Measurements from ENCODE around the gene GABARAPL1.

GABARAPL1 gene

DNA sequence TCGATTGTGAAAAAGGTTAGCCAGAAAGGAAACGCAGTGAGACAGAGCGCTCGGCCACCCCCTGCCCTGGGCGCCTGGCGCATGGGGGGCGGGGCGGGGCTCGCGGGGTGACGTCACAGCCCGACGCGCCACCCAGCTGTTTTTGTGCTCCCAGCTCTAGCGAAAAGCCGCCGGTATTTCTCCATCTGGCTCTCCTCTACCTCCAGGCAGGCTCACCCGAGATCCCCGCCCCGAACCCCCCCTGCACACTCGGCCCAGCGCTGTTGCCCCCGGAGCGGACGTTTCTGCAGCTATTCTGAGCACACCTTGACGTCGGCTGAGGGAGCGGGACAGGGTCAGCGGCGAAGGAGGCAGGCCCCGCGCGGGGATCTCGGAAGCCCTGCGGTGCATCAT, at the start of gene GABARAPL1:
Gene GABARAPL1 (plus strand): TSS at position 139 of the 393 bp plus-strand sequence. CDS start 253 bp downstream, at position 392.
- Mint-ChIP-seq H3K9me3 (no peaks in the 10 kb centered on the region), H3K4me1 (peaks cover 33% of the 10 kb centered on the region), H3K27me3 (no peaks in the 10 kb centered on the region), H3K4me3 (peak within 1 kb of the TSS; percentile 89), H3K36me3 (ENCODE audit: insufficient read depth) (peaks cover 35% of the 10 kb centered on the region), H3K27ac (ENCODE audit: low read depth) (peak within 1 kb of the TSS; percentile 98)
- ATAC-seq (replicated peaks; ENCODE audit: extremely low read depth, poor library complexity, severe bottlenecking) (peak; percentile 73), DNase-seq (ENCODE audit: low spot score in 2 of 2) (peak; percentile 70 to 84)

DNA sequence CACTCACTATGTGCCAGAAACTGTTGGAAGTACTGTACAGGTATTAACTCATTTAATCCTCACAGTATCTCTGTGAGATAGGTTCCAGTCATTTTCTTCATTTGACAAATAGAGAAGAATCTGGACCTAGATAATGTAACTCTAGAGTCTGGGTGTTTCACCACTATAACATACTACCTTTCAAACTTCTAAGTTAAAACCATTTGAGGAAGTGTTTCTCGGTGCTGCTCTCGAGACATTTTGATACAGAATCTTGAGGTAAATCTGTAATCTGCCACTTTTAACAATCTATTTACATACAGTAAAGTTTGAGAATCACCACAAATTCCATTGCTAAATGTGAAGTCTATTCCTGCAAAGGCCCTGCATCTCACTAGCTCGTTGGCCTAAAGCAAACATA, 49.6 kb upstream of the GABARAPL1 start:
- H3K36me3 Mint-ChIP-seq (ENCODE audit: insufficient read depth): no peaks in the 10 kb centered on the region
- ATAC-seq (replicated peaks; ENCODE audit: extremely low read depth, poor library complexity, severe bottlenecking): no peak
- H3K27ac Mint-ChIP-seq (ENCODE audit: low read depth): no peak overlapping the region
- no peaks in the 10 kb centered on the region for H3K9me3 Mint-ChIP-seq
- H3K27me3 Mint-ChIP-seq: no peaks in the 10 kb centered on the region
- no peak for DNase-seq (ENCODE audit: low spot score in 2 of 2)
- H3K4me1 Mint-ChIP-seq: no peaks in the 10 kb centered on the region
- no peak overlapping the region for H3K4me3 Mint-ChIP-seq

- Mint-ChIP-seq H3K9me3 (no peaks in the 10 kb centered on the region), H3K27ac (ENCODE audit: low read depth) (no peak overlapping the region), H3K4me1 (no peaks in the 10 kb centered on the region), H3K36me3 (ENCODE audit: insufficient read depth) (no peaks in the 10 kb centered on the region), H3K27me3 (peaks cover under 1% of the 10 kb centered on the region), H3K4me3 (no peak overlapping the region)
- DNase-seq (ENCODE audit: low spot score in 2 of 2) (no peak), ATAC-seq (replicated peaks; ENCODE audit: extremely low read depth, poor library complexity, severe bottlenecking) (no peak)
Observed at GRCh38 chr12:10165421-10165820, 47.3 kb upstream of the GABARAPL1 start.

GRCh38 chr12:10167599-10167998, 45.1 kb upstream of the GABARAPL1 start:
- DNase-seq (ENCODE audit: low spot score in 2 of 2) (no peak), ATAC-seq (replicated peaks; ENCODE audit: extremely low read depth, poor library complexity, severe bottlenecking) (no peak)
- no peaks in the 10 kb centered on the region for H3K9me3 Mint-ChIP-seq
- no peaks in the 10 kb centered on the region for H3K36me3 Mint-ChIP-seq (ENCODE audit: insufficient read depth)
- H3K27ac Mint-ChIP-seq (ENCODE audit: low read depth): no peak overlapping the region
- no peaks in the 10 kb centered on the region for H3K4me1 Mint-ChIP-seq
- H3K4me3 Mint-ChIP-seq: no peak overlapping the region
- peaks cover 23% of the 10 kb centered on the region for H3K27me3 Mint-ChIP-seq

- peaks cover 29% of the 10 kb centered on the region for H3K27me3 Mint-ChIP-seq
- no peaks in the 10 kb centered on the region for H3K4me1 Mint-ChIP-seq
- H3K36me3 Mint-ChIP-seq (ENCODE audit: insufficient read depth): no peaks in the 10 kb centered on the region
- no peaks in the 10 kb centered on the region for H3K9me3 Mint-ChIP-seq
- H3K4me3 Mint-ChIP-seq: no peak overlapping the region
- no peak for ATAC-seq (replicated peaks; ENCODE audit: extremely low read depth, poor library complexity, severe bottlenecking)
- no peak overlapping the region for H3K27ac Mint-ChIP-seq (ENCODE audit: low read depth)
- no peak for DNase-seq (ENCODE audit: low spot score in 2 of 2)
Observed at GRCh38 chr12:10169104-10169503, 43.6 kb upstream of the GABARAPL1 start.

- DNase-seq (ENCODE audit: low spot score in 2 of 2) (no peak), ATAC-seq (replicated peaks; ENCODE audit: extremely low read depth, poor library complexity, severe bottlenecking) (no peak)
- H3K27me3 Mint-ChIP-seq: peaks cover 40% of the 10 kb centered on the region
- no peaks in the 10 kb centered on the region for H3K4me1 Mint-ChIP-seq
- H3K36me3 Mint-ChIP-seq (ENCODE audit: insufficient read depth): no peaks in the 10 kb centered on the region
- H3K4me3 Mint-ChIP-seq: no peak overlapping the region
- H3K9me3 Mint-ChIP-seq: no peaks in the 10 kb centered on the region
- no peak overlapping the region for H3K27ac Mint-ChIP-seq (ENCODE audit: low read depth)
Observed at GRCh38 chr12:10170216-10170615, 42.5 kb upstream of the GABARAPL1 start.

DNA sequence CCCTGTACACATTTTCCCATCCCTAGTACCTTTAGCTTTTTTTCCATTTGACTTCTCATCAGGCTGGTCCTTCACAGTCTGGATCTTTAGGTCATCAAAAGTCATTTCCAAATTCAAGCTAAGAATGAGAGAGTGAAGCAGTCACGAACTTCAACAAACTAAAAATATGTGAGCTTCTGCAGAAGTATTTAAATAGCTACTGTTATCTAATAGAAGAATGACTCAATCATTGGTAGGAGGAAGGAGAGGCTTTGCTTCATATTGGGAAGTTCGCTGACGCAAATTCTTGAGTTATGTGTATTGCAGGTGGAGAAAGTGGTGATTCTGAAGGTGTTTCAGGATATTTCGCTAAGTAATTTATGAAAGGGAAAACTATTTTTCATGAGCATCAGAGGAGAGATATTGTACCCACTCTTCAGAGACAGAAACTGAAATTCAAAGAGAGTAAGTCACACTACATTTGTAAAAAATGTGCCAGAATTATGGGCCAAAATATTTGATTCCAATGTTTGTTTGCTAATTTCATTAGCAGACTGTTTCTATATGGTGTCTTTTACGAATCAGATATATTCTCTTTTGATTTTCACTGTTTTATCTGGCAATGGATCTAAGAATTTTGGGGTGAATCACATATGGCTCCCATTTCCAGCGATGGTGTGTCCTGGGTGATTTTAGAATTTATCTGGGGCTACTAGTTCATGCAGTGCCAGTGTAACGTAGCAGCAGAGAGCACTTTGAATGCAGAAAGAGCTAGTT, 40.5 kb upstream of the GABARAPL1 start, which contains the start of gene OLR1:
Gene OLR1 (minus strand): TSS at position 160 of the 756 bp plus-strand sequence. CDS start 55 bp downstream, at position 105.
- Mint-ChIP-seq H3K27me3 (peaks cover 54% of the 10 kb centered on the region), H3K27ac (ENCODE audit: low read depth) (no peak within 1 kb of the TSS), H3K9me3 (no peaks in the 10 kb centered on the region), H3K4me1 (no peaks in the 10 kb centered on the region), H3K4me3 (no peak within 1 kb of the TSS), H3K36me3 (ENCODE audit: insufficient read depth) (no peaks in the 10 kb centered on the region)
- no peak for DNase-seq (ENCODE audit: low spot score in 2 of 2)
- ATAC-seq (replicated peaks; ENCODE audit: extremely low read depth, poor library complexity, severe bottlenecking): no peak

DNA sequence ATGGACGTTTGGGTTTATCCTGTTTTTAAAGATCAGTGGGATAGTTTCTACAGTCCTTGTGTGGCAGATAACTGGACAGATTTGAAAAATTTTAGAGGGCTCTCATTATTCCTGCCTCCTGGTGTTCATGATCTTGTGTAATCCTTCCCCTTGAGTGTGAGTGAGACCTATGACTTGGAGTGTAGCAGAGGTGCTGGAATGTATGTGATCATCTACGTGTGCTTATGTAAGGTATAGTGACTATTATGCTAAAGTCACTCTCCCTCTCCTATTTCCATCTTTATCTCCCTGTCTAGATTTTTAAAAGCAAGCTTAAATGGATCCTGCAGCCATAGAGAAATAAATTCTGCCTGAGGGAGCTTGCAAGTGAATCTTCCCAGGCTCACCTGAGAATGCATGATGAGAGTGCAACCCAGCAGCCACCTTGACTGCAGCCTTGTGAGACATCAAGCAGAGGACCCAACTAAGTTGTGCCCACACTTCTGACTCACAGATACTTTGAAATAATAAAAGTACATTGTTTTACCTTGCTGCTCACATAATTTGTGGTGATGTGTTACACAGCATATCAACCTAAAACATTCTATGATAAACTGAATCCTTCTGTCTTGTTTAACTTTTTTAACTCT, 37.6 kb upstream of the GABARAPL1 start:
- H3K27me3 Mint-ChIP-seq: peaks cover 71% of the 10 kb centered on the region
- no peak overlapping the region for H3K4me3 Mint-ChIP-seq
- no peaks in the 10 kb centered on the region for H3K9me3 Mint-ChIP-seq
- H3K36me3 Mint-ChIP-seq (ENCODE audit: insufficient read depth): peaks cover 1% of the 10 kb centered on the region
- no peak overlapping the region for H3K27ac Mint-ChIP-seq (ENCODE audit: low read depth)
- DNase-seq (ENCODE audit: low spot score in 2 of 2) (no peak), ATAC-seq (replicated peaks; ENCODE audit: extremely low read depth, poor library complexity, severe bottlenecking) (no peak)
- no peaks in the 10 kb centered on the region for H3K4me1 Mint-ChIP-seq

- H3K4me1 Mint-ChIP-seq: no peaks in the 10 kb centered on the region
- H3K36me3 Mint-ChIP-seq (ENCODE audit: insufficient read depth): peaks cover 1% of the 10 kb centered on the region
- H3K4me3 Mint-ChIP-seq: no peak overlapping the region
- no peaks in the 10 kb centered on the region for H3K9me3 Mint-ChIP-seq
- H3K27ac Mint-ChIP-seq (ENCODE audit: low read depth): no peak overlapping the region
- no peak for ATAC-seq (replicated peaks; ENCODE audit: extremely low read depth, poor library complexity, severe bottlenecking)
- DNase-seq (ENCODE audit: low spot score in 2 of 2): no peak
- peaks cover 74% of the 10 kb centered on the region for H3K27me3 Mint-ChIP-seq
Observed at GRCh38 chr12:10175846-10176636, 36.6 kb upstream of the GABARAPL1 start.

- no peaks in the 10 kb centered on the region for H3K9me3 Mint-ChIP-seq
- DNase-seq (ENCODE audit: low spot score in 2 of 2): no peak
- peaks cover 1% of the 10 kb centered on the region for H3K36me3 Mint-ChIP-seq (ENCODE audit: insufficient read depth)
- H3K4me1 Mint-ChIP-seq: peaks cover 5% of the 10 kb centered on the region
- ATAC-seq (replicated peaks; ENCODE audit: extremely low read depth, poor library complexity, severe bottlenecking): no peak
- H3K27ac Mint-ChIP-seq (ENCODE audit: low read depth): no peak within 1 kb of the TSS
- peaks cover 81% of the 10 kb centered on the region for H3K27me3 Mint-ChIP-seq
- H3K4me3 Mint-ChIP-seq: no peak within 1 kb of the TSS
Observed at GRCh38 chr12:10178821-10179220, 33.9 kb upstream of the GABARAPL1 start, which contains the start of gene TMEM52B. Gene TMEM52B, plus strand, starts transcription at chr12:10179032. Its CDS starts 543 bp downstream, at chr12:10179575.

DNA sequence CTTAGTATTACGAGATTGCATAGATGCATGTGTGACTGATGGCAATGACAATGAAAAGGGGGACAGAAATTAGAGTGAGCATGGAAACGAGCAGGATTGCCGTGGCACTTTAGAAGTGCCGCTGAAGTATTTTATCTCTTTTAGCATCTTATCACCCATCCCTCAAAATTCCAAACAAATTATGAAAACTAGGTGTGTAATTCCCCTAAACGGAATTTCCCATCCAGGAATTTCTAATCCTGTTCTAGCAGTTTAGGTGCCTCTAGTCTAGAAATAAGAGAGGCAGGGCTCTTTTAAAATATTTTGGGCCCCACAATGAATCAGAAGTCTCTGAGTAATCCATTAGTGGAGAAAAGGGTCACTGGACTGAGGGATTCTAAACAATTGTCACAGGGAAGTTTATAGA, 32.9 kb upstream of the GABARAPL1 start:
- DNase-seq (ENCODE audit: low spot score in 2 of 2) (no peak), ATAC-seq (replicated peaks; ENCODE audit: extremely low read depth, poor library complexity, severe bottlenecking) (no peak)
- H3K27me3 Mint-ChIP-seq: peaks cover 81% of the 10 kb centered on the region
- H3K9me3 Mint-ChIP-seq: no peaks in the 10 kb centered on the region
- H3K4me1 Mint-ChIP-seq: peaks cover 5% of the 10 kb centered on the region
- H3K27ac Mint-ChIP-seq (ENCODE audit: low read depth): no peak overlapping the region
- peaks cover 1% of the 10 kb centered on the region for H3K36me3 Mint-ChIP-seq (ENCODE audit: insufficient read depth)
- no peak overlapping the region for H3K4me3 Mint-ChIP-seq

DNA sequence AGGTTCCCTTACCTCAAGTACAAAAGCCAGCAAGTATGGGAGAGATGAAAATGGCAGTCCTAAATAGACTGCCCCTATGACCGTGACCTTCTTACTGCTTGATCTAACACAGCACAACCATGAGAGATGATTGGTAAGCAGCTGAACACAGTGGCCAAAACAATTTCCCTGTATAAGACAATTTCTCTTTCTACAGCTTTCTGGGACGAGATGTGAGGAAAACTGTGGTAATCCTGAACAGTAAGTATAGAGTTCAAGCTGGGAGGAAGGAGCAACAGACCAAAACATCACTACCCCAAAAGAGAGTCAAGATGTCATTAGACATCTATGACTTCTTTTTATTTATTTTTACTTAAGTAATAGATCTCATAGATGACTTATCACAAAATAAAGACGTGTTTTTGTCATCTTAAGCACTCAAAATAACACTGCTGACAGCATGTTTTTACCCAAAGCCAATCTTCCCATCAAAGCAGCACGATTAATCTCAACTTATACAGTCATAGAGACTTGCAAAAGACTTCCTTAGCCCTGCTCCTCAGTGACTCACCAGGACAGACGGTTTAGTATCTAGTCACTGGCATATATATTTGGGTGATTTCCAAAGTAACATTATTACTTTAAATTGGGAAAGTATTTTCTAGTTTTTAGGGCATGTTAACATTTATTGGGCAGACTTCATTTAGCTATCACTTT, 30.2 kb upstream of the GABARAPL1 start:
- DNase-seq (ENCODE audit: low spot score in 2 of 2) (no peak), ATAC-seq (replicated peaks; ENCODE audit: extremely low read depth, poor library complexity, severe bottlenecking) (no peak)
- H3K27ac Mint-ChIP-seq (ENCODE audit: low read depth): no peak overlapping the region
- peaks cover 82% of the 10 kb centered on the region for H3K27me3 Mint-ChIP-seq
- no peak overlapping the region for H3K4me3 Mint-ChIP-seq
- H3K4me1 Mint-ChIP-seq: peaks cover 5% of the 10 kb centered on the region
- H3K36me3 Mint-ChIP-seq (ENCODE audit: insufficient read depth): peaks cover 1% of the 10 kb centered on the region
- no peaks in the 10 kb centered on the region for H3K9me3 Mint-ChIP-seq

Measured in central memory CD8-positive, alpha-beta T cell (primary cell).